Activated B cell treated with CpG ODN at 0.5 μM for 24 hours (primary cell): ENCODE data around the gene RTN4RL2. TPM values are rescaled to one million over a fixed set of nuclear protein-coding genes. Genes with fewer than 3 reads are reported as not detected.

Experiments
- ATAC-seq: fragments of 200-7000 bp; cut with Tn5 transposase; one replicate; pipeline ENCODE4 v1.10.0; 2021; ENCODE audit warnings: low read depth, mild to moderate bottlenecking, moderate library complexity
- CTCF ChIA-PET: fragments of 350-600 bp; sonication (Branson Sonifier 250); formaldehyde crosslinking; loops from one replicate; lab custom pipeline; 2021; ENCODE audit warnings: antibody characterized with exemption; lab: Charles Lee
- POLR2A ChIA-PET: fragments of 350-600 bp; sonication (Branson Sonifier 250); formaldehyde crosslinking; loops from one replicate; lab custom pipeline; 2021; ENCODE audit warnings: antibody characterized with exemption; lab: Charles Lee
- DNase-seq: peaks from one replicate; pipeline ENCODE4 v3.0.0; 2022
- H3K27ac Mint-ChIP-seq: one replicate; pipeline ENCODE4 v1.8.0; 2020; ENCODE audit warnings: mixed read lengths
- H3K27me3 Mint-ChIP-seq: one replicate; pipeline ENCODE4 v1.8.0; 2021; ENCODE audit warnings: mixed read lengths
- H3K36me3 Mint-ChIP-seq: one replicate; pipeline ENCODE4 v1.8.0; 2021; ENCODE audit warnings: low read depth, mixed read lengths
- H3K4me1 Mint-ChIP-seq: one replicate; pipeline ENCODE4 v1.8.0; 2021; ENCODE audit warnings: mixed read lengths
- H3K4me3 Mint-ChIP-seq: one replicate; pipeline ENCODE4 v1.8.0; 2020; ENCODE audit warnings: mild to moderate bottlenecking, mixed read lengths
- H3K9me3 Mint-ChIP-seq: one replicate; pipeline ENCODE4 v1.8.0; 2020; ENCODE audit warnings: mixed read lengths
- CTCF ChIP-seq: fragments of 200-600 bp; IDR thresholded peaks from one replicate; pipeline ENCODE4 v1.8.0; 2022; ENCODE audit warnings: antibody characterized with exemption, mild to moderate bottlenecking
- intact Hi-C: fragments of 100-400 bp; cut with micrococcal nuclease; formaldehyde crosslinking; loops from one replicate; pipeline ENCODE4 v1.15.1; 2024
- total RNA-seq: library from RNA; stranded (reverse); gene quantifications from 2 replicates; pipeline ENCODE4 v1.2.3, GENCODE V29; 2022

RTN4RL2 gene
- total RNA-seq, 1 donor from 2014 or later, result 0.13 TPM

GRCh38 chr11:57446055-57446454, 14.3 kb upstream of the RTN4RL2 start:
- H3K27me3 Mint-ChIP-seq, result peaks cover 19% of the 10 kb centered on the region
- H3K4me3 Mint-ChIP-seq, result no peak overlapping the region
- intact Hi-C loops, result no loop called here
- no peak for TF ChIP-seq CTCF
- no peak for ATAC-seq
- no peaks in the 10 kb centered on the region for H3K9me3 Mint-ChIP-seq
- ChIA-PET POLR2A (no interaction called here), CTCF (no interaction called here)
- DNase-seq, result no peak
- H3K36me3 Mint-ChIP-seq, result no peaks in the 10 kb centered on the region
- no peaks in the 10 kb centered on the region for H3K4me1 Mint-ChIP-seq
- no peak overlapping the region for H3K27ac Mint-ChIP-seq

- DNase-seq, result no peak
- intact Hi-C loops, result no loop called here
- CTCF ChIA-PET, result interaction anchor here (1.3 kb wide), 1 partner anchor 73 kb away, joined by 8 read pairs; no protein-coding TSS in a partner anchor
- Mint-ChIP-seq H3K27me3 (peaks cover 20% of the 10 kb centered on the region), H3K9me3 (no peaks in the 10 kb centered on the region), H3K36me3 (no peaks in the 10 kb centered on the region), H3K4me3 (no peak overlapping the region), H3K27ac (no peak overlapping the region), H3K4me1 (peaks cover 12% of the 10 kb centered on the region)
- ATAC-seq, result no peak
- POLR2A ChIA-PET, result interaction anchor here (0.6 kb wide), 1 partner anchor 29 kb away, joined by 4 read pairs; no protein-coding TSS in a partner anchor
- no peak for TF ChIP-seq CTCF
Measured at GRCh38 chr11:57453543-57454177, 6.7 kb upstream of the RTN4RL2 start.

GRCh38 chr11:57456960-57457642, 3.2 kb upstream of the RTN4RL2 start:
- POLR2A ChIA-PET, result interaction anchor here (0.6 to 2.7 kb wide), 14 partner anchors 20 to 1111 kb away, joined by 3 to 22 read pairs (median 4); partner anchors contain the start of genes PRG3 and TIMM10
- intact Hi-C loops, result loop anchor here (1.0 kb wide), 10 partner anchors 19 to 184 kb away; partner anchors contain the start of gene SLC43A3
- peak; percentile 76 for DNase-seq
- TF ChIP-seq CTCF, result peak; percentile 93
- peak; percentile 76 for ATAC-seq
- H3K36me3 Mint-ChIP-seq, result no peaks in the 10 kb centered on the region
- no peaks in the 10 kb centered on the region for H3K9me3 Mint-ChIP-seq
- CTCF ChIA-PET, result interaction anchor here (0.8 to 7.2 kb wide), 33 partner anchors 12 to 343 kb away, joined by 3 to 224 read pairs (median 7); partner anchors contain the start of genes MED19, SLC43A1, SMTNL1 and TIMM10
- H3K27me3 Mint-ChIP-seq, result peaks cover 28% of the 10 kb centered on the region
- peak overlapping the region; percentile 70 for H3K4me3 Mint-ChIP-seq
- H3K27ac Mint-ChIP-seq, result no peak overlapping the region
- H3K4me1 Mint-ChIP-seq, result peaks cover 28% of the 10 kb centered on the region

- ATAC-seq (peak; percentile 29), DNase-seq (no peak)
- peaks cover 28% of the 10 kb centered on the region for H3K27me3 Mint-ChIP-seq
- H3K4me3 Mint-ChIP-seq, result peak overlapping the region; percentile 70
- ChIA-PET CTCF (interaction anchor here (0.6 to 7.2 kb wide), 35 partner anchors 12 to 342 kb away, joined by 3 to 224 read pairs (median 7); partner anchors contain the start of genes MED19, SLC43A1, SMTNL1 and TIMM10), POLR2A (interaction anchor here (0.6 to 2.7 kb wide), 14 partner anchors 20 to 1111 kb away, joined by 3 to 22 read pairs (median 4); partner anchors contain the start of gene TIMM10)
- no peaks in the 10 kb centered on the region for H3K9me3 Mint-ChIP-seq
- H3K4me1 Mint-ChIP-seq, result peaks cover 28% of the 10 kb centered on the region
- intact Hi-C loops, result loop anchor here (1.0 kb wide), 10 partner anchors 19 to 184 kb away; partner anchors contain the start of gene SLC43A3
- H3K27ac Mint-ChIP-seq, result no peak overlapping the region
- TF ChIP-seq CTCF, result no peak
- H3K36me3 Mint-ChIP-seq, result no peaks in the 10 kb centered on the region
Measured at GRCh38 chr11:57457643-57458023, 2.7 kb upstream of the RTN4RL2 start.

GRCh38 chr11:57458060-57458409, 2.3 kb upstream of the RTN4RL2 start:
- TF ChIP-seq CTCF, result no peak
- CTCF ChIA-PET, result interaction anchor here (0.6 to 7.2 kb wide), 39 partner anchors 12 to 342 kb away, joined by 3 to 224 read pairs (median 6); partner anchors contain the start of genes SLC43A1, SMTNL1, TIMM10 and UBE2L6
- ATAC-seq (no peak), DNase-seq (no peak)
- H3K36me3 Mint-ChIP-seq, result no peaks in the 10 kb centered on the region
- POLR2A ChIA-PET, result interaction anchor here (0.6 to 2.7 kb wide), 13 partner anchors 19 to 1110 kb away, joined by 3 to 22 read pairs (median 4); partner anchors contain the start of genes SLC43A1 and TIMM10
- H3K4me3 Mint-ChIP-seq, result peak overlapping the region; percentile 70
- intact Hi-C loops, result no loop called here
- H3K27ac Mint-ChIP-seq, result no peak overlapping the region
- H3K9me3 Mint-ChIP-seq, result no peaks in the 10 kb centered on the region
- peaks cover 28% of the 10 kb centered on the region for H3K27me3 Mint-ChIP-seq
- peaks cover 28% of the 10 kb centered on the region for H3K4me1 Mint-ChIP-seq
